Smooth muscle cell (in vitro differentiated cells): Measurements from ENCODE around the gene MYO5B. TPM values are rescaled to one million over a fixed set of nuclear protein-coding genes. Genes with fewer than 3 reads are reported as not detected.

Experiments used
- microRNA-seq: library from miRNA; unstranded; fragments of <30 nt; microRNA quantifications from one replicate; pipeline ENCODE4, GENCODE V29; 2016; ENCODE audit warnings: borderline number of aligned reads
- polyA plus RNA-seq: library from polyadenylated mRNA; unstranded; fragments of >200 nt; fragmentation: Nextera tagmentation; extraction: Ambion mirVana; gene quantifications from 2 replicates; pipeline ENCODE4 v1.2.1, GENCODE V29; 2016
- small RNA-seq: library from RNA; depleted of rRNA; stranded (forward); fragments of <200 nt; gene quantifications from one replicate; pipeline ENCODE3, GENCODE V24; 2014
- total RNA-seq: library from RNA; depleted of rRNA; stranded (reverse); fragments of >200 nt; gene quantifications from 2 replicates; pipeline ENCODE4 v1.2.3, GENCODE V29; 2014

Gene MYO5B
- total and polyA plus RNA-seq, 2 experiments from 2014 or later = 1.7 to 25.3 TPM

Small RNA genes within 50 kb of the gene (microRNA-seq; reads per million reads assigned to microRNA genes)
- gene MIR4320 = not detected

Small RNA genes within 50 kb of the gene (small RNA-seq; reads per million reads assigned to genes)
- gene RF00019 = not detected
- not detected for gene RF00283
- gene RN7SL310P = not detected
- not detected for gene RNA5SP457
- not detected for gene SCARNA17

Other genes with a start within 250 kb of the MYO5B start
- gene CFAP53, start 71.3 kb upstream of the MYO5B start, total RNA-seq = 0.36 and 0.99 TPM in 2 replicates
- gene CFAP53, start 71.3 kb upstream of the MYO5B start, polyA plus RNA-seq = 0.41 and 1.1 TPM in 2 replicates
- gene MBD1, start 86.4 kb upstream of the MYO5B start, total RNA-seq = 40.3 and 61.3 TPM in 2 replicates
- gene MBD1, start 86.4 kb upstream of the MYO5B start, polyA plus RNA-seq = 49.8 and 53.1 TPM in 2 replicates
- 15.4 and 20.6 TPM in 2 replicates for gene CXXC1, start 92.5 kb upstream of the MYO5B start, total RNA-seq
- 39.6 and 70.1 TPM in 2 replicates for gene CXXC1, start 92.5 kb upstream of the MYO5B start, polyA plus RNA-seq
- gene SKA1, start 179.9 kb upstream of the MYO5B start, total RNA-seq = 7.8 and 8.4 TPM in 2 replicates
- 4.9 and 5.8 TPM in 2 replicates for gene SKA1, start 179.9 kb upstream of the MYO5B start, polyA plus RNA-seq